Transverse colon (tissue), 4 donors: ENCODE results near the gene MGAT5B. TPM values are rescaled to one million over a fixed set of nuclear protein-coding genes. Genes with fewer than 3 reads are reported as not detected.
"Not testable (repeated sequence)": the region's sequence is repeated elsewhere in the genome, so short reads cannot be mapped to it uniquely, and the experiment has no call there.

ENCODE experiments used
- DNase-seq: peaks from one replicate; pipeline ENCODE4 v3.0.0-alpha.2; 2019
- H3K27ac ChIP-seq, 4 donors: fragments of 200-600 bp; sonication (generic); 2 replicates each; pipeline ENCODE4 v1.5.1; 2016 to 2018; ENCODE audit warnings: inconsistent platforms in 4 of 4
- H3K27me3 ChIP-seq: fragments of 200-600 bp; sonication (generic); 2 replicates; pipeline ENCODE4 v1.5.1; 2017; ENCODE audit warnings: inconsistent platforms
- H3K36me3 ChIP-seq, 4 donors: fragments of 200-600 bp; sonication (generic); 2 replicates each; pipeline ENCODE4 v1.5.1; 2017 to 2019; ENCODE audit warnings: inconsistent platforms in 4 of 4
- H3K4me1 ChIP-seq, 4 donors: fragments of 200-600 bp; sonication (generic); 2 replicates each; pipeline ENCODE4 v1.5.1; 2017 to 2020; ENCODE audit warnings: inconsistent platforms in 4 of 4
- H3K4me3 ChIP-seq, 4 donors: fragments of 200-600 bp; sonication (generic); 1 replicate in 1 of 4; 2 replicates in 3 of 4; pipeline versions ENCODE4 v1.5.1 to v1.6.1; 2017 to 2019; ENCODE audit warnings: inconsistent platforms in 4 of 4
- H3K9me3 ChIP-seq, 2 donors: fragments of 200-600 bp; sonication (generic); 2 replicates each; pipeline ENCODE4 v1.5.1; 2017 to 2019; ENCODE audit warnings: inconsistent platforms in 2 of 2
- EP300 ChIP-seq: sonication (generic); formaldehyde crosslinking; IDR thresholded peaks from one replicate; pipeline ENCODE4 v1.6.1; 2017; ENCODE audit warnings: antibody characterized with exemption, low read depth
- POLR2A ChIP-seq: fragments of 450-650 bp; IDR thresholded peaks from one replicate; pipeline ENCODE4 v1.6.1; 2016; ENCODE audit warnings: antibody characterized with exemption, mild to moderate bottlenecking, moderate library complexity
- POLR2AphosphoS5 ChIP-seq, 3 donors: sonication (generic); formaldehyde crosslinking; IDR thresholded peaks; one replicate each; pipeline ENCODE4 v1.6.1; 2016; ENCODE audit warnings: antibody characterized with exemption in 3 of 3
- WGBS, 2 donors: methylation state at CpG; one replicate each; pipeline ENCODE4 v1.1.5; 2018; ENCODE audit warnings: low coverage in 1 of 2; 5-methylcytosine and 5-hydroxymethylcytosine counted together
- in situ Hi-C, 4 donors: fragments of 200-750 bp; cut with MboI; loops; one replicate each; pipeline versions ENCODE4 v1.15.0 to v1.15.1; 2017; ENCODE audit warnings: low sequenced_read_pairs in 3 of 4, low pct_ligation_motif_present in 1 of 4, low pct_unique_long_range_greater_than_20kb in 1 of 4
- intact Hi-C: fragments of 100-400 bp; cut with DNase I; formaldehyde crosslinking; loops from one replicate; pipeline ENCODE4 v1.15.1; 2023; ENCODE audit warnings: low total_unique reads
- total RNA-seq, 4 donors: library from RNA; depleted of rRNA; stranded (reverse); fragments of >200 nt; gene quantifications; one replicate each; pipeline ENCODE4 v1.1.0, GENCODE V29; 2016
- TF ChIP-seq, protein P1 (sequence below), 5 experiments: fragments of 200-600 bp in 3 of 5; fragments of 450-650 bp in 2 of 5; sonication (generic) in 3 of 5; IDR thresholded peaks; 1 replicate in 2 of 5; 2 replicates in 3 of 5; pipeline ENCODE4 v1.5.1; 2016 to 2017; ENCODE audit warnings: antibody characterized with exemption in 5 of 5, inconsistent platforms in 3 of 5, mild to moderate bottlenecking in 2 of 5, moderate library complexity in 1 of 5

Gene MGAT5B
- total RNA-seq, 4 donors from 2014 or later: not detected

DNA sequence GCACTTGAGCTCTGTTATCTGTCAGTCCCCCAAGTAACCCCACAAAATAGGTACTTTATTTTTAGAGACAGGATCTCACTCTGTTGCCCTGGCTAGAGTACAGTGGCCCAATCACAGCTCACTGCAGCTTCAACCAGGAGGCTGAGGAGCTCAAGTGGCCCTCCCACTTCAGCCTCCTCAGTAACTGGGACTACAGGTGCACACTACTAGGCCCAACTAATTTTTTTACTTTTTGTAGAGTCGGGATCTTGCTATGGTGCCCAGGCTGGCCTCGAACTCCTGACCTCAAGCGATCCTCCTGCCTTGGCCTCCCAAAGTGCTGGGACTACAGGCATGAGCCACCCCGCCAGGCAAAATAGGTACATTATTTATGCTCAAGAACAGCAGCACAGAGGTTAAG lies 99.6 kb downstream of the MGAT5B start:
- intact Hi-C loops (no loop called here), in situ Hi-C loops (no loop called here)
- Histone ChIP-seq H3K9me3 (no peaks in the 10 kb centered on the region), H3K4me3 (no peak overlapping the region), H3K36me3 (no peaks in the 10 kb centered on the region), H3K27me3 (peaks cover 60% of the 10 kb centered on the region), H3K27ac (no peak overlapping the region), H3K4me1 (peaks cover 0 to 12% (median 3%) of the 10 kb centered on the region in 4 donors)
- DNase-seq: no peak
- TF ChIP-seq, protein P1, sequence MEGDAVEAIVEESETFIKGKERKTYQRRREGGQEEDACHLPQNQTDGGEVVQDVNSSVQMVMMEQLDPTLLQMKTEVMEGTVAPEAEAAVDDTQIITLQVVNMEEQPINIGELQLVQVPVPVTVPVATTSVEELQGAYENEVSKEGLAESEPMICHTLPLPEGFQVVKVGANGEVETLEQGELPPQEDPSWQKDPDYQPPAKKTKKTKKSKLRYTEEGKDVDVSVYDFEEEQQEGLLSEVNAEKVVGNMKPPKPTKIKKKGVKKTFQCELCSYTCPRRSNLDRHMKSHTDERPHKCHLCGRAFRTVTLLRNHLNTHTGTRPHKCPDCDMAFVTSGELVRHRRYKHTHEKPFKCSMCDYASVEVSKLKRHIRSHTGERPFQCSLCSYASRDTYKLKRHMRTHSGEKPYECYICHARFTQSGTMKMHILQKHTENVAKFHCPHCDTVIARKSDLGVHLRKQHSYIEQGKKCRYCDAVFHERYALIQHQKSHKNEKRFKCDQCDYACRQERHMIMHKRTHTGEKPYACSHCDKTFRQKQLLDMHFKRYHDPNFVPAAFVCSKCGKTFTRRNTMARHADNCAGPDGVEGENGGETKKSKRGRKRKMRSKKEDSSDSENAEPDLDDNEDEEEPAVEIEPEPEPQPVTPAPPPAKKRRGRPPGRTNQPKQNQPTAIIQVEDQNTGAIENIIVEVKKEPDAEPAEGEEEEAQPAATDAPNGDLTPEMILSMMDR (IDR thresholded peaks at IDR 0.05): no peak
- TF ChIP-seq POLR2AphosphoS5 (IDR thresholded peaks at IDR 0.05): no peak
- TF ChIP-seq EP300: no peak
- no peak for TF ChIP-seq POLR2A
- 94% methylated on average over 4 of the region's 4 CpGs; no CpG with 5 or more reads in 1 of the 2 donors for WGBS, 2 donors

- Histone ChIP-seq H3K4me3 (peak overlapping the region in 2 of 4 donors; percentile 13 to 32), H3K36me3 (no peaks in the 10 kb centered on the region), H3K27me3 (peaks cover 55% of the 10 kb centered on the region), H3K9me3 (no peaks in the 10 kb centered on the region), H3K4me1 (peaks cover 0 to 12% (median 3%) of the 10 kb centered on the region in 4 donors), H3K27ac (no peak overlapping the region)
- intact Hi-C loops: no loop called here
- 2% methylated on average over 35 of the region's 45 CpGs; no CpG with 5 or more reads in 1 of the 2 donors for WGBS, 2 donors
- in situ Hi-C loops: no loop called here
- peak; percentile 55 for DNase-seq
- TF ChIP-seq EP300 (no peak), POLR2A (no peak), POLR2AphosphoS5 (IDR thresholded peaks at IDR 0.05) (no peak)
- TF ChIP-seq, protein P1 (IDR thresholded peaks at IDR 0.05): no peak
These were observed 100.7 kb downstream of the MGAT5B start for GRCh38 chr17:76968707-76969597.

GRCh38 chr17:76969598-76970172 lies 101.5 kb downstream of the MGAT5B start:
- intact Hi-C loops: no loop called here
- H3K27ac ChIP-seq: no peak overlapping the region
- peak overlapping the region in 1 of 4 donors; percentile 32 for H3K4me3 ChIP-seq
- in situ Hi-C loops: no loop called here
- no peaks in the 10 kb centered on the region for H3K36me3 ChIP-seq
- TF ChIP-seq, protein P1 (IDR thresholded peaks at IDR 0.05): no peak
- TF ChIP-seq POLR2A: no peak
- no peak for TF ChIP-seq POLR2AphosphoS5 (IDR thresholded peaks at IDR 0.05)
- TF ChIP-seq EP300: no peak
- no peak for DNase-seq
- H3K27me3 ChIP-seq: peaks cover 55% of the 10 kb centered on the region
- H3K9me3 ChIP-seq: no peaks in the 10 kb centered on the region
- 0 to 6% methylated on average over 3 to 13 of the region's 13 CpGs for WGBS, 2 donors
- peaks cover 0 to 12% (median 3%) of the 10 kb centered on the region in 4 donors for H3K4me1 ChIP-seq

GRCh38 chr17:76970228-76970627 lies 102.0 kb downstream of the MGAT5B start:
- H3K4me1 ChIP-seq: peaks cover 0 to 12% (median 3%) of the 10 kb centered on the region in 4 donors
- H3K4me3 ChIP-seq, intact Hi-C loops, DNase-seq, in situ Hi-C loops, H3K27ac ChIP-seq, H3K9me3 ChIP-seq, H3K36me3 ChIP-seq: not testable (repeated sequence)
- 80 to 86% methylated on average over 5 of the region's 5 CpGs for WGBS, 2 donors
- peaks cover 55% of the 10 kb centered on the region for H3K27me3 ChIP-seq
